K562 treated with DMSO at 1 percent for 12 hours (cell line): ENCODE data around the gene GHRHR. TPM values are rescaled to one million over a fixed set of nuclear protein-coding genes. Genes with fewer than 3 reads are reported as not detected.

Experiments used
- total RNA-seq: library from RNA; unstranded; fragments of 300-600 nt; gene quantifications from 2 replicates; pipeline ENCODE4 v1.2.3, GENCODE V29; 2022; ENCODE audit not compliant: insufficient read depth

The GHRHR gene
- total RNA-seq: not detected in 2 replicates

GRCh38 chr7:30963842-30964241 is at the start of gene GHRHR:
TSS of gene GHRHR (plus strand) at chr7:30963953. CDS start at chr7:30964069, 116 bp downstream.

Other genes with a start within 250 kb of the GHRHR start
- not detected in 2 replicates for gene INMT, start 211.8 kb upstream of the GHRHR start, total RNA-seq
- 4.6 and 8.9 TPM in 2 replicates for gene MINDY4, start 192.5 kb upstream of the GHRHR start, total RNA-seq
- 0.99 and 2.1 TPM in 2 replicates for gene AQP1, start 52.1 kb upstream of the GHRHR start, total RNA-seq
- not detected in 2 replicates for gene ADCYAP1R1, start 88.4 kb downstream of the GHRHR start, total RNA-seq